OCI-LY3 (cell line): ENCODE data around the gene FAM13A.

Source experiments
- CTCF ChIP-seq: fragments of 200-600, 300-600 bp; sonication (generic); IDR thresholded peaks from 2 replicates; pipeline ENCODE4 v1.5.1; 2014; ENCODE audit warnings: antibody characterized with exemption, low read length, low read depth
- EZH2phosphoT487 ChIP-seq: fragments of 200-600 bp; shearing (Covaris generic); IDR thresholded peaks from 2 replicates; pipeline ENCODE4 v1.6.1; 2018; ENCODE audit warnings: antibody characterized with exemption, mixed run types, low read depth

GRCh38 chr4:88969271-88969670, 87.7 kb downstream of the FAM13A start:
- TF ChIP-seq CTCF, result no peak
- no peak for TF ChIP-seq EZH2phosphoT487
